B cell (primary cell): Measurements from ENCODE around the gene ATP1A4. TPM values are rescaled to one million over a fixed set of nuclear protein-coding genes. Genes with fewer than 3 reads are reported as not detected.

Experiments
- ATAC-seq: fragments of 200-7000 bp; cut with Tn5 transposase; one replicate; pipeline ENCODE4 v1.10.0; 2021; ENCODE audit warnings: low read depth, mild to moderate bottlenecking, moderate number of reproducible peaks, moderate library complexity
- CTCF ChIA-PET: fragments of 350-600 bp; sonication (Branson Sonifier 250); formaldehyde crosslinking; loops from one replicate; lab custom pipeline; 2021; ENCODE audit warnings: antibody characterized with exemption, inconsistent platforms; lab: Charles Lee
- POLR2A ChIA-PET: fragments of 350-600 bp; sonication (Branson Sonifier 250); formaldehyde crosslinking; loops from one replicate; lab custom pipeline; 2021; ENCODE audit warnings: antibody characterized with exemption; lab: Charles Lee
- DNase-seq: peaks from one replicate; pipeline ENCODE4 v3.0.0; 2013
- H2AFZ ChIP-seq: 2 replicates; pipeline ENCODE4 v1.6.1; 2012; ENCODE audit warnings: mild to moderate bottlenecking, low read depth, low read length; ENCODE audit not compliant: insufficient read depth, poor library complexity, severe bottlenecking
- H3K27ac ChIP-seq, 2 donors: 1 replicate in 1 of 2; 2 replicates in 1 of 2; pipeline ENCODE4 v1.5.1; 2012 to 2013; ENCODE audit warnings: low read length in 2 of 2, mild to moderate bottlenecking in 2 of 2, moderate library complexity in 1 of 2
- H3K27me3 ChIP-seq, 4 experiments: fragments of 200-600 bp in 1 of 4; sonication (generic) in 1 of 4; replicated peaks in 1 of 4; 1 replicate in 2 of 4; 2 replicates in 2 of 4; pipeline versions ENCODE4 v1.6.1 to v1.7.0; 2013 to 2016; ENCODE audit warnings: low read length in 3 of 4, mild to moderate bottlenecking in 2 of 4, mixed read lengths in 1 of 4, moderate library complexity in 1 of 4; ENCODE audit not compliant: insufficient read depth in 4 of 4, control insufficient read depth in 3 of 4; ENCODE audit errors: control extremely low read depth in 1 of 4
- H3K36me3 ChIP-seq, 2 experiments: replicated peaks in 1 of 2; 1 replicate in 1 of 2; 2 replicates in 1 of 2; pipeline versions ENCODE4 v1.6.1 to v1.7.1; 2013; ENCODE audit warnings: low read length in 1 of 2; ENCODE audit not compliant: insufficient read depth in 2 of 2, control insufficient read depth in 1 of 2; ENCODE audit errors: control extremely low read depth in 1 of 2, extremely low read depth in 1 of 2
- H3K4me1 ChIP-seq, 2 donors: fragments of 200-600 bp in 1 of 2; sonication (generic) in 1 of 2; 1 replicate in 1 of 2; 2 replicates in 1 of 2; pipeline versions ENCODE4 v1.5.1 to v1.6.1; 2013 to 2017; ENCODE audit warnings: low read length in 2 of 2; ENCODE audit not compliant: control insufficient read depth in 2 of 2, insufficient read depth in 2 of 2
- H3K4me2 ChIP-seq: replicated peaks from 2 replicates; pipeline ENCODE3; 2012; ENCODE audit warnings: mild to moderate bottlenecking, low read depth, low read length; ENCODE audit not compliant: poor library complexity, severe bottlenecking
- H3K4me3 ChIP-seq, 5 experiments: fragments of 200-600 bp in 1 of 5; sonication (generic) in 1 of 5; 1 replicate in 3 of 5; 2 replicates in 2 of 5; pipeline versions ENCODE4 v1.5.1 to v1.7.0; 2011 to 2016; ENCODE audit warnings: low read length in 4 of 5, mild to moderate bottlenecking in 4 of 5, low read depth in 2 of 5, control low read depth in 1 of 5, moderate library complexity in 1 of 5; ENCODE audit not compliant: insufficient read depth in 1 of 5; ENCODE audit errors: control extremely low read depth in 1 of 5, extremely low read depth in 1 of 5
- H3K79me2 ChIP-seq: fragments of 200-600 bp; sonication (generic); one replicate; pipeline ENCODE4 v1.6.0; 2016; ENCODE audit warnings: low read length; ENCODE audit not compliant: control insufficient read depth, insufficient read depth
- H3K9ac ChIP-seq: fragments of 200-600 bp; sonication (generic); 2 replicates; pipeline ENCODE4 v1.6.1; 2017; ENCODE audit warnings: mild to moderate bottlenecking, low read length, moderate library complexity
- H3K9me3 ChIP-seq, 3 donors: one replicate each; pipeline versions ENCODE4 v1.6.1 to v1.7.1; 2013; ENCODE audit warnings: low read length in 2 of 3; ENCODE audit not compliant: control insufficient read depth in 2 of 3, insufficient read depth in 1 of 3; ENCODE audit errors: control extremely low read depth in 1 of 3
- H4K20me1 ChIP-seq: 2 replicates; pipeline ENCODE4 v1.6.0; 2012; ENCODE audit warnings: mild to moderate bottlenecking, low read length; ENCODE audit not compliant: insufficient read depth, control insufficient read depth, poor library complexity, severe bottlenecking
- H3K27ac Mint-ChIP-seq: one replicate; pipeline ENCODE4 v1.8.0; 2021; ENCODE audit warnings: mixed read lengths
- H3K27me3 Mint-ChIP-seq: one replicate; pipeline ENCODE4 v1.8.0; 2021; ENCODE audit warnings: mixed read lengths
- H3K4me1 Mint-ChIP-seq: one replicate; pipeline ENCODE4 v1.8.0; 2021; ENCODE audit warnings: mixed read lengths
- H3K4me3 Mint-ChIP-seq: one replicate; pipeline ENCODE4 v1.8.0; 2021; ENCODE audit warnings: mixed read lengths
- H3K9me3 Mint-ChIP-seq: one replicate; pipeline ENCODE4 v1.8.0; 2022; ENCODE audit warnings: mixed read lengths; ENCODE audit not compliant: insufficient read depth
- EZH2 ChIP-seq: IDR thresholded peaks from 2 replicates; pipeline ENCODE4 v1.6.1; 2012; ENCODE audit warnings: borderline replicate concordance, low read depth, mild to moderate bottlenecking, moderate library complexity, low read length; ENCODE audit not compliant: insufficient read depth, poor library complexity, severe bottlenecking
- WGBS: methylation state at CpG from one replicate; pipeline ENCODE4 v1.1.5; 2013; ENCODE audit warnings: missing lambda C conversion rate; ENCODE audit not compliant: insufficient coverage; 5-methylcytosine and 5-hydroxymethylcytosine counted together
- intact Hi-C: fragments of 100-400 bp; cut with micrococcal nuclease; formaldehyde crosslinking; loops from one replicate; pipeline ENCODE4 v1.10.0; 2022
- polyA plus RNA-seq: library from polyadenylated mRNA; depleted of rRNA; stranded (reverse); fragments of >200 nt; gene quantifications from 2 replicates; pipeline ENCODE4 v1.2.3, GENCODE V29; 2012
- total RNA-seq, 2 donors: library from RNA; stranded (reverse); fragments of 120-200 nt in 1 of 2; gene quantifications; 1 replicate in 1 of 2; 2 replicates in 1 of 2; pipeline versions ENCODE4 v1.2.3 to v1.2.4, GENCODE V29; 2013 to 2022
- TF ChIP-seq, protein P1 (sequence below): fragments of 200-600 bp; IDR thresholded peaks from one replicate; pipeline ENCODE4 v1.8.0; 2022; ENCODE audit warnings: antibody characterized with exemption, mild to moderate bottlenecking

Gene ATP1A4
- total and polyA plus RNA-seq, 2 donors (not counting 1 experiment from before 2014, with no cell fraction given) = 0.12 TPM; not detected in 1

DNA sequence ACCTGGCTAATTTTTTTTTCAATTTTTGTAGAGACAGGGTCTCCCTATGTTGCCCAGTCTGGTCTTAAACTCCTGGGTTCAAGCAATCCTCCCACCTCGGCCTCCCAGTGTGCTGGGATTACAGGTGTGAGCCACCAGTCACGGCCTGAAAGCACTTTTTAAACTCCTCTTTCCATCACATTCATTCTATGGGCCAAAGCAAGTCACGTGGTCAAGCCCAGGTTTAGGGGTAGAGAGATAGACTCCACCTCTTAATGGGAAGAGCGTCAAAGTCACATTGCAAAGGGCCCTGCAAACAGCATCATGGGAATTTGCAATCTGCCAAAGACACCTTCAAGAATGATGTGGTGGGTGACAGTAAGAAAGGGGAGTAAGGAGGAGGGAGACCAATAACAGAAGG is 7.1 kb downstream of the ATP1A4 start:
- Mint-ChIP-seq H3K27ac (no peak overlapping the region), H3K27me3 (peaks cover 4% of the 10 kb centered on the region), H3K4me3 (no peak overlapping the region), H3K4me1 (no peaks in the 10 kb centered on the region), H3K9me3 (no peaks in the 10 kb centered on the region)
- Histone ChIP-seq H3K27me3 (no peaks in the 10 kb centered on the region), H3K9ac (no peak overlapping the region), H4K20me1 (no peaks in the 10 kb centered on the region), H3K79me2 (no peaks in the 10 kb centered on the region), H3K4me2 (no peak overlapping the region), H3K9me3 (no peaks in the 10 kb centered on the region), H3K4me1 (no peaks in the 10 kb centered on the region), H3K4me3 (no peak overlapping the region), H3K27ac (no peak overlapping the region), H2AFZ (no peak overlapping the region), H3K36me3 (no peaks in the 10 kb centered on the region)
- WGBS = 93% methylated on average over 2 of the region's 4 CpGs
- no peak for DNase-seq
- TF ChIP-seq, protein P1, sequence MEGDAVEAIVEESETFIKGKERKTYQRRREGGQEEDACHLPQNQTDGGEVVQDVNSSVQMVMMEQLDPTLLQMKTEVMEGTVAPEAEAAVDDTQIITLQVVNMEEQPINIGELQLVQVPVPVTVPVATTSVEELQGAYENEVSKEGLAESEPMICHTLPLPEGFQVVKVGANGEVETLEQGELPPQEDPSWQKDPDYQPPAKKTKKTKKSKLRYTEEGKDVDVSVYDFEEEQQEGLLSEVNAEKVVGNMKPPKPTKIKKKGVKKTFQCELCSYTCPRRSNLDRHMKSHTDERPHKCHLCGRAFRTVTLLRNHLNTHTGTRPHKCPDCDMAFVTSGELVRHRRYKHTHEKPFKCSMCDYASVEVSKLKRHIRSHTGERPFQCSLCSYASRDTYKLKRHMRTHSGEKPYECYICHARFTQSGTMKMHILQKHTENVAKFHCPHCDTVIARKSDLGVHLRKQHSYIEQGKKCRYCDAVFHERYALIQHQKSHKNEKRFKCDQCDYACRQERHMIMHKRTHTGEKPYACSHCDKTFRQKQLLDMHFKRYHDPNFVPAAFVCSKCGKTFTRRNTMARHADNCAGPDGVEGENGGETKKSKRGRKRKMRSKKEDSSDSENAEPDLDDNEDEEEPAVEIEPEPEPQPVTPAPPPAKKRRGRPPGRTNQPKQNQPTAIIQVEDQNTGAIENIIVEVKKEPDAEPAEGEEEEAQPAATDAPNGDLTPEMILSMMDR = no peak
- no peak for TF ChIP-seq EZH2
- intact Hi-C loops = no loop called here
- POLR2A ChIA-PET = no interaction called here
- CTCF ChIA-PET = no interaction called here
- no peak for ATAC-seq

DNA sequence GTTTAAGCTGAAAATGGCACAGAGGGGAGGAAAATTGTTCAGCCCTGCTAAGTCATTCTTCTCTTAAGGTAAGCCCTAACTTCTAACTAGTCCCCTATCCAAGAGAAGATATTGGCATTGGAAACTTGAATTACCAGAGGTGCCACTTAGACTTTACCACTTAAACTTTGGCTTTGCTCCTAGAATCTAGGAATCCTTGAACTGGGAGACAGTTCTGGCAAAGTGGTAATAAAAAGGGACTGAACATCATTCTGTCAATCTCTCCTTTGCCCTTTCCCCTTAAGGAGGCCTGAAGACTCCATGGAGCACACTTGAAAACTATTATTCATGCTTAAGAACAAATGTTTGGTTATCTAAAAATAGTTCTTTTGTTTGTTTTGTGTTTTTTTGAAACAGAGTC is 8.4 kb downstream of the ATP1A4 start:
- Histone ChIP-seq H3K4me3 (no peak overlapping the region), H3K4me1 (no peaks in the 10 kb centered on the region), H3K27ac (no peak overlapping the region), H3K4me2 (no peak overlapping the region), H3K79me2 (no peaks in the 10 kb centered on the region), H3K27me3 (no peaks in the 10 kb centered on the region), H2AFZ (no peak overlapping the region), H3K36me3 (no peaks in the 10 kb centered on the region), H3K9ac (no peak overlapping the region), H3K9me3 (no peaks in the 10 kb centered on the region), H4K20me1 (no peaks in the 10 kb centered on the region)
- POLR2A ChIA-PET = no interaction called here
- CTCF ChIA-PET = interaction anchor here (1.0 kb wide), 1 partner anchor 132 kb away, joined by 4 read pairs; no protein-coding TSS in a partner anchor
- TF ChIP-seq, protein P1 = no peak
- TF ChIP-seq EZH2 = no peak
- H3K4me1 Mint-ChIP-seq = no peaks in the 10 kb centered on the region
- DNase-seq (no peak), ATAC-seq (no peak)
- intact Hi-C loops = no loop called here
- no peak overlapping the region for H3K4me3 Mint-ChIP-seq
- peaks cover 4% of the 10 kb centered on the region for H3K27me3 Mint-ChIP-seq
- H3K27ac Mint-ChIP-seq = no peak overlapping the region
- H3K9me3 Mint-ChIP-seq = no peaks in the 10 kb centered on the region
